Muscle of arm (tissue), 12 donors: ENCODE results near the gene CHST13. TPM values are rescaled to one million over a fixed set of nuclear protein-coding genes. Genes with fewer than 3 reads are reported as not detected.

Experiments used
- DNase-seq: peaks from one replicate; pipeline ENCODE4 v3.0.0-alpha.2; 2013
- polyA plus RNA-seq, 12 donors: library from polyadenylated mRNA; unstranded; fragments of 120-200 nt; gene quantifications; one replicate each; pipeline ENCODE4 v1.2.1, GENCODE V29; 2013; ENCODE audit not compliant: insufficient read length in 12 of 12

CHST13 gene
- polyA plus RNA-seq, 12 donors = 0.11 to 24.0 (median 0.21) TPM; not detected in 3

DNA sequence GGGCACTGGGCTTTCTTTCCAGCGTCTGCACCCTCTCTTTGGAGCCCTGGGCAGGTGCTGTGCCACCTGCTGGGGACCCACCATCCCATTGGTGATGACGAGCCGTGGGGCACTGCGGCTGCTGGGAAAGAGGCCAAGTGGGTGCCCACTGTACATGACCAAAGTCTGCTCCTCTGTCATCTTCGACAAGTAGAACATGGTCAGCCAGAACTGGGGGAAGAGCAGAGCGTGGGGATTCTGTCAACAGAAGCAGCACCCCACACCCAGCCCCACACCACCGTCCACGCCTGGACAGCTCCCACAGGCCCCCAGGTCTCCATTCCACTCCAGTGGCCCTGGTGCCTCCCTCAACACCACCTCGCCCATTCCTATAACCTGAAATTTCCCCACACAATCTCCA, 16.1 kb upstream of the CHST13 start:
- DNase-seq = no peak

DNA sequence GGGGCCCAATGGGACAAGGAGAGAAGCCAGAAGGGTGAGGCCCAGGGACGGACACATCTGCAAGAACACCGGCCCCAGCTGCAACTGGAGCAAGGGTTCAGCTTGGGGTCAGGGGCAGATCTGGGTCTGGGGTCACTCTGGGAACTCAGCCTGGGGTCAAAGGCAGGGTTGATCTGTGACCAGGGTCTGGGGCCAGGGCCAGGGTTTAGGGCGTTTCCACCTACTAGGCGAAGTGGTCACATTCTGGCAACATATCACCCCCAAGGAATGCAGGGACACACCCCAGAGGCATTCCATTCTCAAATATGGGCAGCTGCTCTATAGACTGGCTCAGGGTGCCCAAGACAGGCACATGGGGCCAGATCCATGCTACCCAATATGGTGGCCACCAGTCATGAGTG, 15.4 kb upstream of the CHST13 start:
- no peak for DNase-seq

DNA sequence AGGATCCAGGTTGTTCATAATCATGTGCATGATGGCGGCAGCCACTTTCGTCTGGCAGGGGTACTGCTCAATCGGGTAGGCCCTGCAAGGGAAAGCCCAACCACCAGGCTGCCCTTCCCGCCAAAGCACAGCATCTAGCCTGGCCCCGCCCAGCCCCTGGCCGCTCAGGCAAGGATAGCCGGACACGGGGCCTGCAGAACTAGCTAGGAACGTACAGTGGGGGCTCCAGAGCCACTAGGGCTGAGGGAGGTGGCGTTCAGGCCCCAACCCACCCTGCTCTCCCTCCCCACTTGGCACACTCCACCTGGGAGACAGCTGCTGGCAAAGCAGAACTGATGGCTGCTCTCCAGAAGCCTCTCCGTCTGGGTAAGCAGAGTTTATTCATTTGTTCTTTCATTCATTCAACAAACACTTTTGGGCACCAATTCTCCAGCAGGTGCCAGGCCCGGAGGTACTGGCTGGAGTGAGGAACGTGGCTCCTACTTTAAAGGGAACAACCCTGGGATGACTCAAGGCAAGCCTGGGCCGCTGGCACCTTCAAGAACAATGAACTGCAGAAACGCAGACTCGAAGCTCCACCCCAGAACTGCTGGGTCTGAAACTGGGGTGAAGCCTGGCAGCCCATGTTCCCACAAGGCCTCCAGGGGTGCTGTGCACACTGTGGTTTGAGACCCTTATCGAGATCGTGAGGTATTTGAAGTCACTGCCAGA, 14.2 kb upstream of the CHST13 start:
- DNase-seq = no peak

DNA sequence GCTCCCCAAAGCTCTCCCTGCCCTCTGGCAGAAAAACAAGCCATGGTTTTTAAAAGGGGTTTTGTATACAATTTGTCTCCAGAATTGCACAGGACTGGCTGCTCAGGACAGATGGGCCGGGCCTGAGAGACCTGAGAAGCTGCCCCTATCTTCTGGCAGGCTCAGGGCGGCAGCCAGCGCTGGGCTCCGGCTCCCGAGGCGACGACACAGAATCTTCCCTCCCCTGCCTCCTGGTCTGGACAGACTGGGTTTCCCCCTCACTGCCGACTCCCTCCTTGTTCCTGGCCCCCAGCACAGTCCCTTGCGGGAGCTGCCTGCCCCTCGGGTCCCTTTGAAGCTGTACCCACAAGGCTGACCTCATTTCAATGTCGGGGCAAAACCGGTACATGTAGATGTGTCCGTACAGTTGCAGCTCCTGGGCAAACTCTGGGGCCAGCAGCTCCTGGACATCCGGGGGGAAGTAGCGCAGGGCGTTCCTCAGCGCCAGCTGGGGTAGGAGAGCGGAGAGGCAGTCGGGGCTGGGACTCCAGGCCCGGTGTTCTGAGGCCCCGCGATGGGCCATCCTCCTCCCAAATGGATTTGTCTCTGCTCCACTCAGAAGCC, 13.5 kb upstream of the CHST13 start:
- no peak for DNase-seq

DNA sequence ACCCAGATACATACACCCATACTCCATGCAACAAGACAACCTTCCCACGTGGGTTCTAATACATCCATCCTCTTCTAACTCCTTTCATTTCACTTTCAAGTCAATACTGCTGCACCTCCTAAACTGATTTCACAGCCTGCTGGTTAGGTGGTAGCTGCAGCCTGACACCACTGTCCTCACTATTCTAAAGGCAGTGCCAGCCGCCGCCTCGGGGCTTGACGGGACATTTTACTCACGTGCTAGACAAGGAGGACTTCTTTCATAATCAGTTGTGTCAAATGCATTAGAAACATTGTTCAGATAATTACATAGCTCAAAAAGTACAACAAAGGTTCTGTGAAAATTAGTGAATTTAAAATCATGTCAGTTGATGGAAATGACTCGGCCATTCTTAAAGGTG, 12.7 kb upstream of the CHST13 start:
- DNase-seq = no peak

DNA sequence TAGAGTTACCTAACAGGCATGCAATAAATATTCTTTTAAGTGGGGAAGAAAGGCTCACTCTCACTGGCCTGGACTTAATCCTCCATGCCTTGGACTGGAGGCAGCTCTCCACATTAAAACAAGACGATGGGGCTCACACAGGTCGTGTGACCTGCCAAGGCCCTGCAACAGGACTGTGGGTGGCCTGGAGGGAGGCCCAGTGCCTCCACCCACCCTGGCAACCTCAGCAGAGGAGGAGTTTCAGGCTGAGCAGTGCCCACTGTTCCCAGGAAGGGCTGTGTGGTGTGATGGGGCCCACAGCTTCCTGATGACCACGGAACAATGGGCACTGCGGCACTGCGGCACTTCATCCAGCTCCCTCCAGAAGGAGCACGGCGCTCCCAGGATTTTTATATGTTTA, 11.9 kb upstream of the CHST13 start:
- no peak for DNase-seq

DNA sequence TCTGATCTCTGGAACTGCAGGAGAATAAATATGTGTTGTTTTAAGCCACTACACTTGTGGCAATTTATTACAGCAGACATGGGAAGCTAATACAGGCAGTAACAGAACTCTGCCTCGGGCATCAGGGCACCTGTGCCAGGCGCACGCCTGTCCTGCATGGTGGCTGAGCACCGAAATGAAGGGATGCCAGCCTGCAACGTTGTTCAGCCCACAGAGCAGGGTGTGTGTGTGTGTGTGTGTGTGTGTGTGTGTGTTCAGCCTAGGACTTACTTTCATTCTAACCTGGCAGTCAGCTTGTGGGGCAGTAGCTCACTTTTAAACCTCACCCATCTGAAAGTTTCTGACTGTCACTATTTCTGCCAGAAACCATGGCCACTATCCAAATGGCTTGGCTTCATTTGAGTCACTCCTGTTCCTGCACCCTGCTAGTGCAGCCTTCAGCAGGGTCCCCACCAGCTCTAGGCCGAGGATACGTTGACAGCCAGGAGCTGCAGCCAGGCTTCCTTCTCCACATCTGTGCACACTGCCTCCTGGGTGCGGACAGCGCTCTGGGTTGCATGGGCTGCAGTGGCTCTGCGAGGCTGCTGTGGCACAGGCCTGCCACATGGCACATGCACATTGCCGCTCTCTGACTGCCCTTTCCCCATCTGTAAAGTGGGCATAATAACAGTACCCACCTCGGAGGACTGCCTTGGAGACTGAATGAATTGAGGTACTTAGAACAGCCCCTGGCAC, 10.9 kb upstream of the CHST13 start:
- no peak for DNase-seq

DNA sequence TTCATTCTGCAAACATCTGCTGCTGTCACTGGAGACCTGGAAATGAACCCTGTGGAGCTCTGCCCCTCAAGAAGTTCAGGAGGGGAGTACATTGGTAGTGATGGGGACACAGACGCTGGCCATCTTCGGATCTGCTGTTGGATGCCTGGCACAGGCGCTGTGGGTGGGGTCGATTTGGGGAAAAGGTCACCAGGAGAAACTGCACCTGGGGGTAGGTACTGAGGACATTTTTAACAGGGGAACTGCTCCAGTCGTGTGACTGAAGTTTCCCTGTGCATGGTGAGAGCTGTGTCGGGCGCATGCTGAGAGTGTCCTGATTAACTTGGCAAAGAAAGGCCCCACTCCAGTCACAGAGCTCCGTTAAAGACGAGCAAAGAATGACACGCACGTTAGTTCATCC, 9.8 kb upstream of the CHST13 start:
- no peak for DNase-seq

DNA sequence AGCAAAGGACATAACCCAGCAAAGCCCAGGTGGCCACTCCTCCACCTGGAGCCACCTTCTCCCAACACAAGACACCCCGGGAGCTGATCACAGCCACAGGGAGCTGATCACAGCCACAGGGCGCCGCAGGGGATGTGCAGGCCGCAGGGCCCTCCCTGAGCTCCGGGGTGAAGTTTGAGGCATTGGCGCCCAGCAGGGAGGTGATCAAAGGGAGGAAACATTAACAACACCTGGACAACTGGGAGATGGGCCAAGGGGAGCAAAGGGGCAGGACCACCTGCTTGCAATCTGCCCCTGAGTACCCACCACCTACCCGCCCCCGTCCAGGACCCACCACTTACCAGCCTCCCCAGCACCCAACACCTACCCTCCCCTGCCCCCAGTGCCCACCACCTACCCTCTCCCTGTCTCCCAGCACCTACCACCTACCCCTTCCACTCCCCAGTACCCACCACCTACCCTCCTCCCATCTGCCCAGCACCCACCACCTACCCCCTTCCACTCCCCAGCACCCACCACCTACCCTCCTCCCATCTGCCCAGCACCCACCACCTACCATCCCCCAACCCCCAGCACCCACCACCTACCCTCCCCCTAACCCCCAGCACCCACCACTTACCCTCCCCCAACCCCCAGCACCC, 8.8 kb upstream of the CHST13 start:
- no peak for DNase-seq

DNA sequence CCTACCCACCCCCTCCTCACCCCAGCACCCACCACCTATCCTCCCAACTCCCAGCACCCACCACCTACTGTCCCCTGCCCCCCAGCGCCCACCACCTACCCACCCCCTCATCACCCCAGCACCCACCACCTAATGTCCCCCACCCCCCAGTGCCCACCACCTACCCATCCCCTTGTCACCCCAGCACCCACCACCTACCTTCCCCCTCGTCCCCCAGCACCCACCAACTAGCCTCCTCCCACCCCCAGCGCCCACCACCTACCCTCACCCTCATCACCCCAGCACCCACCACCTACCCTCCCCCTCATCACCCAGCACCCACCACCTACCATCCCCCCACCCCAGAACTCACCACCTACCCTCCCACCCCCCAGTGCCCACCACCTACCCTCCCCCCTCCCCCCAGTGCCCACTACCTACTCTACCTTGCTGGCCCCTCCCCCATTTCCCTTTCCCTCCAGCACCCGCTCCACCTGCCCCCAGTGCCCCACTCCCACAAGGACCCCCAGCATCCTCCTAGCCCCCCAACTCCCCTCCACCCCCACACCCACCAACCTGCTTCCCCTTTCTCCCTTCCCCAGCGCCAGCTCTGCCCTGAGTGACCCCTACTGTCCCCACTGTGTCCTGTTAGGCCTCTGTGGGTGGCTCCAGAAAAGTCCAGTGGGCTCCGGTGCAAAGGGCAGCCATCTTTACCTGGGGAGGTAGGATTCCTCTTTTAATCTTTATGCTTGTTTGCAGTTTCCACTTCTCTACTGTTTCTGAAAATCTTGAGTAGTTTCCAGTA, 7.6 kb upstream of the CHST13 start:
- no peak for DNase-seq

DNA sequence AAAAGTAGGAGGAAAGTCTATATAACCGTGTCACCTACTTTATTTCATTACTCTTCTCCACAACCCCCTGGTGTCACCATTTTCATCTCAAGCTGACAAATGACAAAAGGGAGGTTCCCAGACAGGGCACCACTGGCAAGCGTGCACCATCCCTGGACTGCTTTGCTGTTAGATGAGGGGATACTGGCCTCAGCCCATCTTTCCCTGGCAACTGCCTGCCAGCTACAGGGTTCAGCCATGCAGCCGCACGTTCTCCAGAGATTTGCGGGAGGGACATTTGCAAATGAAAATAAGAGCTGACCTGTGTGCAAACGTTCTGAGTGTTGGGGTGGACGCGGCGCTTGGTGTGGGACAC, 7.0 kb upstream of the CHST13 start:
- no peak for DNase-seq

DNA sequence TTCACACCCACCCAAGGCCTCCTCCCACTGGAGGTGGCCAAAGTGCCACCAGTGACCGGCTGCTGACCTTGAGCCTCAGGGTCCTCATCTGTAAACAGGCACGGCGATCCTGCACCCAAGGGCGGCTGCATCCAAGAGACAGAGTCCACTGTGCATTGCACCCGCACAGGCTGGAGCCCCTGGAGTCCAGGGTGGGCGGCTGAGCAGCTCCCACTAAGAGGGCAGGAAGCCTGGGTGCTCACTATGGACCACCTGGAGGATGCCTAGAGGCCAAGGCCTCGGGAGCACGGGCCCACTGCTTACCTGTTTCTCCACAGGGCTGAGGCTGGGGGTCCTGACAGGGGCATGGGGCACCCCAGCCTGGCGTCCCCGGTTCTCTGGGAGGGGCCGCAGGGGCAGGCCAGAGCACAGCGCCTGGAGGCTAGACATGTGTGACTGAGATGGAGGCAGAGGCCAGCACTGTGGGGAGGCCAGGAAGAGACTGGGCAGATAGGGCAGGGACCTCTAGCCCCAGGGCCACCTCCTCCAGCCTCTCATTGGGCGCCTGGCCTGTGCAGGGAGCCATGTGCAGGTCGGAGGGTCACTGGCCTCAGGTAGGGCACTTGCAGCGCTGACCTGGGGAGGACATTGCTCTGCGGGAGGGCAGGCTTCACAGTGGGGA, 6.5 kb upstream of the CHST13 start, which contains the start of gene UROC1:
Gene UROC1 (minus strand): TSS at position 483 of the 661 bp plus-strand sequence. CDS start 54 bp downstream, at position 429.
- no peak for DNase-seq

DNA sequence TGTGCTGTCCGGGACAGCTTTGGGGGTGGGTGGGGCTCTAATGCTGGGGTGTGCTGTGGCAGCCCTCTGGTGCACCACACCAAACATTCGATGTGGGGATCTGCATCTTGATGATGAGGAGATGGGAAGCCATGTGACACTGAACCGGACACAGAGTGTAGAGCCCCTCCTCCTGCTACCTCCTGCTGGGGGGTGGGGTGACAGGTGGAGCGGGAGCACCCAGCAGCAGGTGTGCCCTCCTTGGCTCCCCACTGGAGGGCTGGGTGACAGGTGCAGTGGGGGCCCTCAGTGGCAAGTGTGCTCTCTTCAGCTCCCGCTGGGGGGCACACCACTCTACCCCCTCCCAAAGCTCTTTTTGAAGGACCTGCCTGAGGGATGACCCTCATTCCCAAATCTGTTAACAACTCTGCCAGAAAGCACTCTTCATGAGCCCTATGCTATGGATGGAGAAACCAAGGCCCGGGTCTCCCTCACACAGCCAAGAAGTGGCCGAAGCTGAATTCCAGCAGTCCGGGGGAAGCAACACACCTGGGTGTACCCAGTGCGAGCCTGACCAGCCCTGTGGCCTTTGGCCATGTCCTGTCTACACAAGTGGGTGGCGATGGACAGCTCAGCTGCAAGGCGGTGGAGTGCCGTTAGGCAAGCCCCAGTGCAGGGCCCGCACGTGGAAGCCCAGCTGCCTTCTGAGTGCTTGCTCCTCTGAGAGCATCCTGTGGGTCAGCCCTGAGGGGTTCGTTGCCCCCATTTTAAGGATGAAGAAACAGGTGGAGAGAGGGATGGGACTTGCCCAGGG, 5.8 kb upstream of the CHST13 start:
- no peak for DNase-seq

DNA sequence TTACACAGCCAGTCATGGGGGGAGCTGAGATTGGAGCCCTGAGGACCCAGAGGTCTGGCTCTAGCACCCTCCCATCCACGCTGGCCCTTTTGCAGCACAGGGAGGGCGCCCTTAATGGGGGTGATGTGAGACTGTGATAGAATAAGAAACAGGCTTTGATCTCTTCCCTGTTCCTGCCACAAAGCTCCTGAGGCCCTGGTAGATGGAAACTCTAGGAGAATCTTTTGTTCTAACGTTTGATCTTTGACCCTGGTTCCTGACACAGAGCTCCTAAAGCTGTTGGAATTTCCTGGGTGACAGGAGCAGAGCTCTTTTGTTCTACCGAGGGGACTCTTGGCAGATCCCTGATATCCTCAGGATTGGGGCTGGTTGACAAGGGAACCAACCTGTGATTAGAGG, 5.2 kb upstream of the CHST13 start:
- no peak for DNase-seq

DNA sequence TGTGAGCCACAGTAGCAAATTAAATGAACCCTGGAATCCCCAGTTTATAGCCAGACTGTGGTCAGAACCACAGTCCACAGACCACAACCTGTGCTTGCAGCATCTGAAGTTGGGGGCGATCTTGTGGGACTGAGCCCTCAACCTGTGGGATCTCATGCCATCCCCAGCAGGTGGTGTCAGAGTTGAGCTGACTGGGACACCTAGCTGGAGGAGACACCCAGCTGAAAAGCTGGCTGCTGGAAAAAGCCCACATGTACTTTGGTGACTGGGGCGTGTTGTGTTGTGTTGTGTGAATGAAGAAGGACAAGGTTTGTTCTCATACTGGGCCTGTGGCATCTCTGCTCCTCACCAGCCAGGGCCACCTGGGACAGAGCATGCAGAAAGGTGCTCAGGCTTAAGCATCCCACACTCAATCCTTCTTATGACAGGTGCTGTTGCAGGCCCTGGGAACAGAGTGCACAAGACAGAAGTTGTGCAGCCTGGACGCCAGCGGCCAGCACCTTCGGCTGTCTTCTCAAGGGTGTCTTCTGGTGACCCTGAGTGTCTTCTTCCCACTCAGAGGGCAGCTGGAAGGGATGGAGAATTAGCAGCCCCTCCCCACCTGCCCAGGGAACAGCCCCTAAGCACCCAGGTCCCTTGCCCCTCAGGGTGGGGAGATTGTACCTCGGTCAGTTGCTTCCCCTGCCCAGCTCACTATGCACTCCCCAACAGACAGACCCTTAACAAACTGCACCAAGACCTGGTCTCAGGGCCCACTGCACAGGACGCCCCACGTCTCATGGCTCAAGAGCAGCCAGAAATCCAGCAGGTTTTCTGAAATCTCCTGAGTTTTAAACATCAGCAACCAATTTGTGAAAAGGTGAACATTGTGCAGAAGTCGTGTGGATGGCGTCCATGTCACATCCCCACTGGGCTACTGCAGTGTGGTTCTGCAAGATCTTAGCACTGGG, 4.2 kb upstream of the CHST13 start:
- DNase-seq = no peak

DNA sequence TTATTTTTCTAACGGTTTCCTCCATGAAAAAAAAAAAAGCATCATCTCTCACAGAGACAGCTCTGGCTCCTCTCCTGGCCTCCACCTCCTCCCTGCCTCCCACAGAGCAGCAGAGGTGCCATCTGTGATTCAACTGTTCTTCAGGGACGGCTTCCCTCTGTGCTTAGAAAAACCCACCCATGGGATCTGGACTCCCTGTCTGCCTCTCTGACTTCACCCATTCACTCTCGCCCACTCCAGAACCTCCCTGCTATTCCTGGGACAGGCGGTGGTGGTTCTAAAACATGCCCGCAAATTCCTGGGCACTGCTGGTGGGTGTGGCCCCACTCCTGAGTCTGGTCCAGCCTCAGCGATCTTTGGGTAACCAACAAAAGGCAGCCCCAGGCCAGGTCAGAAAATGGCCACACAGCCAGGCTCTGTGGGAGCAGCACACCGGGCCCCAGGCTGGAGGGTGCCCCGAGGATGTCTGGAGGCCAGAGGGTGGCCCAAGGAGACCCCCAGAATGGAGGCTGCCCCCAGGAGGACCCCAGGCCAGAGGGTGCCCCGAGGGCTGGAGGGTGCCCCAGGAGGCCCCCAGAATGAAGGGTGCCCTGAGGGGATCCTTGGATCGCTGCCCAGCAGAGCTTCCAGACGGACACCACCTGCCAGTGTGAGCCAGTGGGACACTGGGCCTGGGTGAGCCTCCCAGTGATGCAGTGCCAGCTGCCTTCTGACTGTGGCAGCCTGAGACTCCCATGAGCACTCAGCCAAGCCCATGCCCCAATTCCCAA, 2.6 kb upstream of the CHST13 start:
- no peak for DNase-seq

DNA sequence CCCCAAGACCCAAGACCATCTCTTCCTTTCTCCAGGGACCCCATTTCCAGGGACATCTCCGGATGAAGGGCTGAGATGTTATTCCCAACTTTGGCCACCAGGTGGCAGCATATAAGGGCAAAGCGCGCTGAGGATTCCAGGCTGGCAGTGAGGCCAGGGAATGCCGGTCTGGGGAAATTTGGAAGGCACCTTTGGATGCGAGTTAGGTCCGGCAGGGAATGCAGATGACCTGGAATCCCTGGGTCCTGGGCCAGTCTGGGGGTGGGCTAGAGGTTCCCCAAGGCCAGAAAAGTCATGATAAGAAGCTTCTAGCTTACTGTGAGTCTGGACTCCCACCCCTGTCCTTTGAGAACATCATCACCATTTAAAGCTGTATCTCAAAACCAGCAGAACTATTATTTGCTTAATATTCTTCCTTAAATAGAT, 1.6 kb upstream of the CHST13 start:
- DNase-seq = peak; percentile 57

DNA sequence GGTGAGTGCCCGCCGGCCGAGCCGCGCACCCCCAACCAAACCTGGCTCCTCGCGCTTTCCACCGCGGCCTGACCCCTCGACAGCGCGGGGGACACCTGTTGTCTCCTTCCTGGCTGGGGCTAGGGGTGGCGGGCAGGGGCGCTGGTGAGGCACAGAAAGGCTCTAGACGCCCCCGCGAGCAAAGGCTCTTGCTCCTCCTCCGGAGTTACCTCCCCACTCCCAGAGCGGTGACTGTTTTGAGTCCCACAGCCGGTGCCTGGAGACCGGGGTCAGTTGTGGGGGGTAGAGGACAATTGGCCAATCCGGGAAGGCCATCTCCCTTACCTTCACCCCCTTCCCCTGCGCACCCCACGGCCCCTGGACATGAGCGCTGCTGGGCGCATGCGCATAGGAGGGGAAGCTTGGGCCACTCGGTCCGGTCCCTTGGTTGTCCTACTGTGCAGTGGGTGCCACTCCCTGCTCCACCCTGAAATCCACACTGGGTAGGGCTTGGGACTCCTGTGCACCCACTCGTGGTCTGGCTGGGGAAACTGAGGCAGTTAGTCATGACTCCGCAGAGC, 554 bp downstream of the CHST13 start:
- no peak for DNase-seq
